ENCODE results near the gene ANKDD1A.

GRCh38 chr15:64897345-64897985, 14.2 kb upstream of the ANKDD1A start:
- TF ChIP-seq, protein P1, sequence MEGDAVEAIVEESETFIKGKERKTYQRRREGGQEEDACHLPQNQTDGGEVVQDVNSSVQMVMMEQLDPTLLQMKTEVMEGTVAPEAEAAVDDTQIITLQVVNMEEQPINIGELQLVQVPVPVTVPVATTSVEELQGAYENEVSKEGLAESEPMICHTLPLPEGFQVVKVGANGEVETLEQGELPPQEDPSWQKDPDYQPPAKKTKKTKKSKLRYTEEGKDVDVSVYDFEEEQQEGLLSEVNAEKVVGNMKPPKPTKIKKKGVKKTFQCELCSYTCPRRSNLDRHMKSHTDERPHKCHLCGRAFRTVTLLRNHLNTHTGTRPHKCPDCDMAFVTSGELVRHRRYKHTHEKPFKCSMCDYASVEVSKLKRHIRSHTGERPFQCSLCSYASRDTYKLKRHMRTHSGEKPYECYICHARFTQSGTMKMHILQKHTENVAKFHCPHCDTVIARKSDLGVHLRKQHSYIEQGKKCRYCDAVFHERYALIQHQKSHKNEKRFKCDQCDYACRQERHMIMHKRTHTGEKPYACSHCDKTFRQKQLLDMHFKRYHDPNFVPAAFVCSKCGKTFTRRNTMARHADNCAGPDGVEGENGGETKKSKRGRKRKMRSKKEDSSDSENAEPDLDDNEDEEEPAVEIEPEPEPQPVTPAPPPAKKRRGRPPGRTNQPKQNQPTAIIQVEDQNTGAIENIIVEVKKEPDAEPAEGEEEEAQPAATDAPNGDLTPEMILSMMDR (conservative IDR thresholded peaks at IDR 0.05; ENCODE audit: low read depth in 2 of 2): no peak
- TF ChIP-seq, protein P2, sequence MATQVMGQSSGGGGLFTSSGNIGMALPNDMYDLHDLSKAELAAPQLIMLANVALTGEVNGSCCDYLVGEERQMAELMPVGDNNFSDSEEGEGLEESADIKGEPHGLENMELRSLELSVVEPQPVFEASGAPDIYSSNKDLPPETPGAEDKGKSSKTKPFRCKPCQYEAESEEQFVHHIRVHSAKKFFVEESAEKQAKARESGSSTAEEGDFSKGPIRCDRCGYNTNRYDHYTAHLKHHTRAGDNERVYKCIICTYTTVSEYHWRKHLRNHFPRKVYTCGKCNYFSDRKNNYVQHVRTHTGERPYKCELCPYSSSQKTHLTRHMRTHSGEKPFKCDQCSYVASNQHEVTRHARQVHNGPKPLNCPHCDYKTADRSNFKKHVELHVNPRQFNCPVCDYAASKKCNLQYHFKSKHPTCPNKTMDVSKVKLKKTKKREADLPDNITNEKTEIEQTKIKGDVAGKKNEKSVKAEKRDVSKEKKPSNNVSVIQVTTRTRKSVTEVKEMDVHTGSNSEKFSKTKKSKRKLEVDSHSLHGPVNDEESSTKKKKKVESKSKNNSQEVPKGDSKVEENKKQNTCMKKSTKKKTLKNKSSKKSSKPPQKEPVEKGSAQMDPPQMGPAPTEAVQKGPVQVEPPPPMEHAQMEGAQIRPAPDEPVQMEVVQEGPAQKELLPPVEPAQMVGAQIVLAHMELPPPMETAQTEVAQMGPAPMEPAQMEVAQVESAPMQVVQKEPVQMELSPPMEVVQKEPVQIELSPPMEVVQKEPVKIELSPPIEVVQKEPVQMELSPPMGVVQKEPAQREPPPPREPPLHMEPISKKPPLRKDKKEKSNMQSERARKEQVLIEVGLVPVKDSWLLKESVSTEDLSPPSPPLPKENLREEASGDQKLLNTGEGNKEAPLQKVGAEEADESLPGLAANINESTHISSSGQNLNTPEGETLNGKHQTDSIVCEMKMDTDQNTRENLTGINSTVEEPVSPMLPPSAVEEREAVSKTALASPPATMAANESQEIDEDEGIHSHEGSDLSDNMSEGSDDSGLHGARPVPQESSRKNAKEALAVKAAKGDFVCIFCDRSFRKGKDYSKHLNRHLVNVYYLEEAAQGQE (IDR thresholded peaks at IDR 0.05; ENCODE audit: unreplicated experiment): no peak
- TF ChIP-seq CREB1 (CRISPR knock-in tag; IDR thresholded peaks at IDR 0.05; ENCODE audit: low read depth) (no peak), EZH2 (IDR thresholded peaks at IDR 0.05; ENCODE audit: low read depth, unreplicated experiment) (no peak)

Measured in GM23338 (cell line).